ENCODE results near the gene GZMB. TPM values are rescaled to one million over a fixed set of nuclear protein-coding genes. Genes with fewer than 3 reads are reported as not detected.

The GZMB gene
- total RNA-seq, 4 donors from 2014 or later: 0.62 TPM; not detected in 3

DNA sequence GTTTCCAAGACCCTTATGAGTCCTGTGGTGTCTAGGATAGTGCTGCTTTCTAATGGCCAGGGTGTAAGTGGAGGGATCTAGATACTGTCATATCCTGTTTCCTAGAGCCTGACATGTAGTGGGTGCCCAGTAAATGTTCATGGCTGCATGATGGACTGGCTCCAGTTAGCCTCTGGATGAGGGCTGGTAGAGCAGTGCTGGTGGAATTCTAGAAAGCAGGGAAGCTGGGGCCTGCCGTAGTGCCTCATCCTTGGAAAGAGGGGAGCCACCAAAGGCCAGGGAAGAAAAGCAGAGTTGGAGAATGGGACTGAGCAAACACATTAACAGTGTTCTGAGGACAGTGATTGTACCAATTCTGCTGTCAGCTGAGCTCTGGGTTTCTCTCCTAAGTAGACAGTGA, 637 bp downstream of the GZMB start:
- no peak for ATAC-seq
- H3K9me3 ChIP-seq: no peaks in the 10 kb centered on the region
- no peak overlapping the region for H3K4me3 ChIP-seq
- intact Hi-C loops (cut with DNase I; ENCODE audit: low total_unique reads) (no loop called here), in situ Hi-C loops (cut with MboI; ENCODE audit: low sequenced_read_pairs in 4 of 4) (no loop called here)
- no peak for DNase-seq
- TF ChIP-seq, protein P1, sequence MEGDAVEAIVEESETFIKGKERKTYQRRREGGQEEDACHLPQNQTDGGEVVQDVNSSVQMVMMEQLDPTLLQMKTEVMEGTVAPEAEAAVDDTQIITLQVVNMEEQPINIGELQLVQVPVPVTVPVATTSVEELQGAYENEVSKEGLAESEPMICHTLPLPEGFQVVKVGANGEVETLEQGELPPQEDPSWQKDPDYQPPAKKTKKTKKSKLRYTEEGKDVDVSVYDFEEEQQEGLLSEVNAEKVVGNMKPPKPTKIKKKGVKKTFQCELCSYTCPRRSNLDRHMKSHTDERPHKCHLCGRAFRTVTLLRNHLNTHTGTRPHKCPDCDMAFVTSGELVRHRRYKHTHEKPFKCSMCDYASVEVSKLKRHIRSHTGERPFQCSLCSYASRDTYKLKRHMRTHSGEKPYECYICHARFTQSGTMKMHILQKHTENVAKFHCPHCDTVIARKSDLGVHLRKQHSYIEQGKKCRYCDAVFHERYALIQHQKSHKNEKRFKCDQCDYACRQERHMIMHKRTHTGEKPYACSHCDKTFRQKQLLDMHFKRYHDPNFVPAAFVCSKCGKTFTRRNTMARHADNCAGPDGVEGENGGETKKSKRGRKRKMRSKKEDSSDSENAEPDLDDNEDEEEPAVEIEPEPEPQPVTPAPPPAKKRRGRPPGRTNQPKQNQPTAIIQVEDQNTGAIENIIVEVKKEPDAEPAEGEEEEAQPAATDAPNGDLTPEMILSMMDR (IDR thresholded peaks at IDR 0.05 in 4 of 5, conservative IDR thresholded peaks at IDR 0.05 in 1 of 5): no peak
- TF ChIP-seq POLR2A (IDR thresholded peaks at IDR 0.05): no peak
- no peak overlapping the region for H3K27ac ChIP-seq
- H3K27me3 ChIP-seq: no peaks in the 10 kb centered on the region
- H3K4me1 ChIP-seq: no peaks in the 10 kb centered on the region
- H3K36me3 ChIP-seq: no peaks in the 10 kb centered on the region

DNA sequence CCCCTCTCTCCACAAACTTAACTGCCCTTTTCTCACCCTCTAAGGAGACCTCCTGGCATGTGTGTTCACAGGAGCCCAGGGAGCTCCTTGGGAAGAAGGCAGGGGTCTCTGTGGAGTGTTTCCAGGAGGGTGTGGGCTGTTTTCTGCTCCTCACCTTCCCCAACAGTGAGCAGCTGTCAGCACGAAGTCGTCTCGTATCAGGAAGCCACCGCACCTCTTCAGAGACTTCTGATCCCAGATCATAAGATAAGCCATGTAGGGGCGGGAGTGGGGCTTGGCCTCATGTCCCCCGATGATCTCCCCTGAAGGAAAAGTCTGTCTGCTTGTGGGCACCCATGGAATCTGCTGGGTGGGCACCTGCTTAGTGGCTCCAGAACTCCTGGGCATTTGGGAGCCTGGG, 1.2 kb downstream of the GZMB start:
- Histone ChIP-seq H3K27me3 (no peaks in the 10 kb centered on the region), H3K4me1 (no peaks in the 10 kb centered on the region), H3K4me3 (no peak overlapping the region), H3K36me3 (no peaks in the 10 kb centered on the region), H3K27ac (no peak overlapping the region), H3K9me3 (no peaks in the 10 kb centered on the region)
- in situ Hi-C loops (cut with MboI; ENCODE audit: low sequenced_read_pairs in 4 of 4): no loop called here
- no peak for DNase-seq
- intact Hi-C loops (cut with DNase I; ENCODE audit: low total_unique reads): no loop called here
- no peak for ATAC-seq
- TF ChIP-seq POLR2A (IDR thresholded peaks at IDR 0.05): no peak
- TF ChIP-seq, protein P1 (IDR thresholded peaks at IDR 0.05 in 4 of 5, conservative IDR thresholded peaks at IDR 0.05 in 1 of 5): no peak

DNA sequence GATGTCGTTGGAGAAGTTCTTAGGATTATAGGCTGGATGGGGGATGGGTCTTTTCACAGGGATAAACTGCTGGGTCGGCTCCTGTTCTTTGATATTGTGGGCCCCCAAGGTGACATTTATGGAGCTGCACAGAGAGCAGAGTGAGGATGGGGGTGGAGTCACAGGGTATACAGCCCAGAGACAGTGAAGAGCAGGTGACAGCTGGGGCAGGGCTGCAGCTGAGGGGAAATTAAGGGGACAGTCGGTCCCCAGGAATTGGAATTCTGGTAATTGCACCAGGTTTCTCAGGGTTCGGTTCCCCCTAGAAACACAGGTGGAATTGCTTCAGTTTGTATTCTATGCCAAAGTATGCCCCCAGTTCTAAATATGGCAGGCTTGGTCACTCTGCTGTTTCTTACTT, 1.7 kb downstream of the GZMB start:
- in situ Hi-C loops (cut with MboI; ENCODE audit: low sequenced_read_pairs in 4 of 4): no loop called here
- Histone ChIP-seq H3K27ac (no peak overlapping the region), H3K4me1 (no peaks in the 10 kb centered on the region), H3K4me3 (no peak overlapping the region), H3K36me3 (no peaks in the 10 kb centered on the region), H3K27me3 (no peaks in the 10 kb centered on the region), H3K9me3 (no peaks in the 10 kb centered on the region)
- ATAC-seq (no peak), DNase-seq (no peak)
- intact Hi-C loops (cut with DNase I; ENCODE audit: low total_unique reads): no loop called here
- no peak for TF ChIP-seq POLR2A (IDR thresholded peaks at IDR 0.05)
- TF ChIP-seq, protein P1 (IDR thresholded peaks at IDR 0.05 in 4 of 5, conservative IDR thresholded peaks at IDR 0.05 in 1 of 5): no peak

DNA sequence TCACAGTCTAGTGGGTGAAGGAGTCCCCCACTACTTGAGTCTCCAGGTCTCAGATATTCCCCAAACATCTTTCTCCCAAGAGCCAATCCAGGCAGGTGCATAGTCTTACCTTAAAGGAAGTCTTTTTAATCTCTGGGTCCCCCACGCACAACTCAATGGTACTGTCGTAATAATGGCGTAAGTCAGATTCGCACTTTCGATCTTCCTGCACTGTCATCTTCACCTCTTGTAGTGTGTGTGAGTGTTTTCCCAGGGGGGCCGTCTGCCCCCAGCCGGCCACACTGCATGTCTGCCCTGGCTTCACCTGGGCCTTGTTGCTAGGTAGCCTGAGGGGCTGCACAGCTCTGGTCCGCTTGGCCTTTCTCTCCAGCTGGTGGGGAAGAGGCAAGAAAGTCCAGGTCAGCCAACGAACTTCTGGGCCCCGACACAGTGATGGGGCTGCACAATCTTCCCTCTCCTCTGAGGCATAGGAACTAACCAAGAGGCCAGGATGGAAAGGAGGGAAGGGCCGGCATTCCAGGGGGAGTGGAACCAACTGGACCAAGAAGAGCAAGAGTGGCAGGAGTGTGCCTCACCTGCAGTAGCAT, 2.1 kb downstream of the GZMB start:
- DNase-seq (no peak), ATAC-seq (no peak)
- H3K27ac ChIP-seq: no peak overlapping the region
- in situ Hi-C loops (cut with MboI; ENCODE audit: low sequenced_read_pairs in 4 of 4) (no loop called here), intact Hi-C loops (cut with DNase I; ENCODE audit: low total_unique reads) (no loop called here)
- no peaks in the 10 kb centered on the region for H3K9me3 ChIP-seq
- no peaks in the 10 kb centered on the region for H3K4me1 ChIP-seq
- no peaks in the 10 kb centered on the region for H3K36me3 ChIP-seq
- no peak for TF ChIP-seq POLR2A (IDR thresholded peaks at IDR 0.05)
- TF ChIP-seq, protein P1 (IDR thresholded peaks at IDR 0.05 in 4 of 5, conservative IDR thresholded peaks at IDR 0.05 in 1 of 5): no peak
- no peaks in the 10 kb centered on the region for H3K27me3 ChIP-seq
- no peak overlapping the region for H3K4me3 ChIP-seq

DNA sequence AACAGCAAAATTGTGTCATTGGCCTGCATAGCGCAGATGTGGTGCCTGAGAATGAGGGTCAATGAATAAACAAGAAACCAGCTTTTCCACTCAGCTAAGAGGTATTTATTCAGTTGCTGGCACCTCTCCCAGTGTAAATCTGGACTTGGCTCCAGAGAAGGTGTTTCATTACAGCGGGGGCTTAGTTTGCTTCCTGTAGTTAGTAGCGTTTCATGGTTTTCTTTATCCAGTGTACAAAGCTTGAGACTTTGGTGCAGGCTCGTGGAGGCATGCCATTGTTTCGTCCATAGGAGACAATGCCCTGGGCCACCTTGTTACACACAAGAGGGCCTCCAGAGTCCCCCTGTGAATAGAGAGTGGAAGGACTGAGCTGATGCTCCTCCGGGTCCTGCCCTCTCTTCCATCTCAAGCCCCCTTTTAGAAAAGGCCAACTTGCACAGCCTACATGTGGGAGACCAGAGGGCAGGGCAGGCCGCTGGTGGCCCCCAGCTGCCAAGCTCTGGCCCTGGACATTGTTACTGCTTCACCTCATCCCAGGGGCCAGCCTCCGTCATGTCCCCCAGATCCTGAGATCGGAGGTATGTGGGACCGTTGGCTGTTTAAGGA, 3.0 kb downstream of the GZMB start:
- no peaks in the 10 kb centered on the region for H3K27me3 ChIP-seq
- no peaks in the 10 kb centered on the region for H3K9me3 ChIP-seq
- DNase-seq (no peak), ATAC-seq (no peak)
- no peaks in the 10 kb centered on the region for H3K36me3 ChIP-seq
- in situ Hi-C loops (cut with MboI; ENCODE audit: low sequenced_read_pairs in 4 of 4) (no loop called here), intact Hi-C loops (cut with DNase I; ENCODE audit: low total_unique reads) (no loop called here)
- H3K27ac ChIP-seq: no peak overlapping the region
- H3K4me3 ChIP-seq: no peak overlapping the region
- TF ChIP-seq, protein P1 (IDR thresholded peaks at IDR 0.05 in 4 of 5, conservative IDR thresholded peaks at IDR 0.05 in 1 of 5): no peak
- no peak for TF ChIP-seq POLR2A (IDR thresholded peaks at IDR 0.05)
- H3K4me1 ChIP-seq: no peaks in the 10 kb centered on the region
